NCI-H748 (cell line): ENCODE results near the gene OVCA2.

ENCODE experiments used
- DNase-seq: peaks from one replicate; lab custom pipeline; 2025; ENCODE audit not compliant: unreplicated experiment; lab: John Stamatoyannopoulos, UW

Gene OVCA2

GRCh38 chr17:2041561-2042389 is at the start of gene OVCA2:
Gene OVCA2, plus strand, starts transcription at chr17:2042022. Its CDS starts 26 bp downstream, at chr17:2042048.
- peak; percentile 99 for DNase-seq

DNA sequence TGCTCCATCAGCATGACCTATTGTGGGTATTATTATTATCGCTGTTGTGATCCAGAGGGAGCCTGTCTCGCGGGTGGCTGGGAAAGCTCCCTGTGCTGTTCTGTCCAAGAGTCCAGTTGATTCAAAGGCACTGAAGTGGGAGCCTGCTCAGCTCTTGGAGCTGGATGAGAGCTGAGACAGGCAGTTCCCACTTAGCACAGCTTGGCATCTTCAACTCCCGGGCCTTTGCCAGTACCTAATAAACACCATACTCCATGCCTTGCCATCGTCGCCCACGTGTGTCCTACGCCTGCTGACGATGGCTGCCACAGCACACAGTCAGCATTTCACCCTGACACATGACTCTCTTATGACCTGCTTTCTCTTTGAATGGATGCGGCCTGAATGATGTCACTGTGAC is 49.3 kb upstream of the OVCA2 start:
- no peak for DNase-seq

GRCh38 chr17:1994707-1995106 is 47.1 kb upstream of the OVCA2 start:
- DNase-seq = no peak

GRCh38 chr17:1995321-1995892 is 46.4 kb upstream of the OVCA2 start:
- no peak for DNase-seq

DNA sequence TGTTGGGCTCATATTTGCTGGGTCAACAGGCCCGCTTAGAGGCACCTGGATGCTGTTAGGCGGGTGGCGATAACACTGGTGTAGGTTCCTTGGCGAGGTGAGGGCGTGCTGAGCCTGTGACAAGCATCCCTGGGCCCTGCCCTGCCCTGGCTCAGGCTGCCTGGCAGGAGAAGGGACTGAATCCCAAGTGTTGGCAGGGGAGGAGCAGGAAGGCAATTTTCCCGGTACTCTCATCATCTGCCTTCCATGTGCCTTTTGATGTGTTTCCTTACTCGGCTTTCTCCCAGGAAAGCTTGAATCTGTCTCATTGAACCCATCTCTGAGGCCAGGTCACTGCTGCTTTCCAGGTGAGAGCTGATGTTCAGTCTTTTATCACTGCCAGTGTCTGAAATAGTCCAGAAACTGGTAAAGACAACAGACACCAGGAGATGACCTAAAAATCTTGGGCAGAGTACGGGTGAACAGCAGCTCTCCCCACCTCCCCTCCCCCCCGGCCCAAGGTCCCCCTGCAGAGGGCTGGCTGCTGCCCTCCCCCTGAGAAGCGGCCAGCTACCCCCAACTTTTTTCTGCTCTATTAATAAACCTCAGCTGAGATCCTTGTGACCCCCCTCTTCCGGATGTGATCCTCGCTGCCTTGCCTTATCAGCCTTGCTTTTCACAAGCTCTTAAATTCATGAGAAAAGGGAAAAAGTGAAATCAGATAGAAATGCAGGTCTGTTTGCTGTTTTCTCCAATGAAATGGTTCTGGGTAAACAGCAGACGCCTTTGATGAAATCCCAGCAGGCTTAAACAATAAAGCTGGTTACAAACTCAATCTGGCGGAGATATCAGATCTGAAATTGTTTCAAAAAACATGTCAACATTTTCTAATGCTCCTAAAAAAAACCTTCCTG is 45.7 kb upstream of the OVCA2 start:
- peak; percentile 35 for DNase-seq

DNA sequence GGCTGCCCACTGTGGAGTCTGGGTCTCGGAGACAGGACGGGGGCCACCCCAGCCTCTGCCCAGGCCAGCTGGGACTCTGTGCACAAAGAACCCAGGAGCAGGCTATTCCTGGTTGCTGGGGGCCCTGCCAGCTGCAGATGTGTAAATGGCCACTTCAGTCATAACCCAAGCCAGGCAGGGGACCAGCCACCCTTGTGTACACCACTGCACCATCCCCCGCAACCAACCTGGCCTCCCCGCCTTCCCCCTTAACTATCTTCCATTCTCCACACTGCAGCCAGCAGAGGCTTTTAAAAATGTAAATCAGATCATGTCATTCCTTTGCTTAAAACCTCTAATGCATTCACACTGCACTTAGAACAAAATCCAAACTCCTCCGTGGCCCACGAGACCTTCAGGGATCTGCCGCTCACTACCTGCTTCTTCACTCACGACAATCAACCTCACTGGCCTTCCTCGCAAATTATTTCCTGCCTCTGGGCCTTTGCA is 45.0 kb upstream of the OVCA2 start:
- no peak for DNase-seq

GRCh38 chr17:1997289-1997926 is 44.4 kb upstream of the OVCA2 start:
- DNase-seq = peak; percentile 54

DNA sequence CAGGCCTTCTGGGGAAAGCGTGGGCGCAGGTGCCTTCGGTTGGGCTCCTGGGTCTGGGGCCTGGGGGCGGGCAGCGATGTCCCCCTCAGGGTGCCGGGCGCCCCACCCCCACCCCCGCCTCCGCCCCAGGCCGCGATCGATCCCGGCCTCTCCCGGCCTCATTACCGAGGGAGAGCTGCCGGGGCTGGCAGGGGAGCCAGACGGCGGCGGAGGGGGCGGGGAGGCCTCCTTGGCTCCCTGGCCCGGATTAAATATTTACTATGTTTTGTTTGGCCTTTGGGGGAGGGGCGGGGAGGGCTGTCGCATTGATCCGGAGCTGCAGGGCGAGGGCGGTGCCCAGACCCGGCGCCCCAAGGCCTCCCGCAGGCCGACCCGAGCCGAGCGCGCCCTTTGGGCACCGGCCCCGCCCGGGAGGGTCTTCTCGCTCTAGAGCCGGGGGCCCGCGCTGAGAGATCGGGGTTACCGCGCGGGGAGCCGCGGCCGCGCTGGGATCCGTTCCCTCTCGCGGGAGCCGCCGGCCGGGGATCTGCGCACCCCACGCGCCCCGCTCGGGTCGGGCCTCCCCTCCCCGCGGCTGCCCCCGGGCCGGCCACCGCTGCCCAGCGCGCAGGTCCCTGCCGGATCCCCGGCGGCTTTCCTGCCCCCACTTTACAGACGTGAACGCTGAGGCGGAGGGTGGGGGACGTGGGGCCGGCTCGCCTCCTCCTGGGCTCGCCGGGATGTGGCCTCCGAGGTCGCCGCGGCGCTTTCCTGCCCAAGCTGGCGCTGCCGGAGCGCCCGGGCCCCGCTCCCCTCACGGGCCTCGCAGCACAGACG is 43.7 kb upstream of the OVCA2 start:
- peak; percentile 81 for DNase-seq

DNA sequence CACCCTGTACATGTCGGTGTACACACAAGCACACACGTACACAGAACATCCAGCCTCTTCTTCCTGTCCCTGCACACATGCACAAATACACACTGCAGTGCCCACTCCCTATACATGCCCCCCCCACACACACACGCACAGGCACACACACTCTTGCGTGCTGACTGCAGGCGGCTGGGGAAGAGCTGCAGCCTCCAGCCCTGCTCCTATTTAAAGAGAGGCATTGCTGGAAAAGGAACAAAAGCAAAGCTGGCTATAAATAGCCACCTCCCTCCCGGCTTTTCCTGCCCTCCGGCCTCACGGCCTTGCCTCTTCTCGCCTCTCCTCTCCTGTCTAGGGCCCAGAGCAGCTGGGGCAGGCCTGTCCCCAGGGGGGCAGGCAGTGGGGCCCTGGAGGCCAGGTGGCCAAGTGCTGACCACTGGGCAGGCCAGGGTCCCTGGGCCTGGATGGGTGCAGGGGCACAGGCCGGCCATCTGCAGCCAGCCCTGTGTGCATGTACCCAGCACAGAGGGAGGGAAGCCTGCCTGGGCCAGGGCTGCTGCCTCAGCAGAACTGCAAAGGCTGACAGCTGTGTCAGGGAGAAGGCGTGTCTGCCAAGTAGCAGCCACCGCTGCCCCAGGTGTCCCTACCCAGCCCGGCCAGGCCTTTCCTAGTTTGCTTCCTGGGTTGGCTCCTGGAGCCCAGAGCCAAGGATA is 42.1 kb upstream of the OVCA2 start:
- DNase-seq = peak; percentile 68

DNA sequence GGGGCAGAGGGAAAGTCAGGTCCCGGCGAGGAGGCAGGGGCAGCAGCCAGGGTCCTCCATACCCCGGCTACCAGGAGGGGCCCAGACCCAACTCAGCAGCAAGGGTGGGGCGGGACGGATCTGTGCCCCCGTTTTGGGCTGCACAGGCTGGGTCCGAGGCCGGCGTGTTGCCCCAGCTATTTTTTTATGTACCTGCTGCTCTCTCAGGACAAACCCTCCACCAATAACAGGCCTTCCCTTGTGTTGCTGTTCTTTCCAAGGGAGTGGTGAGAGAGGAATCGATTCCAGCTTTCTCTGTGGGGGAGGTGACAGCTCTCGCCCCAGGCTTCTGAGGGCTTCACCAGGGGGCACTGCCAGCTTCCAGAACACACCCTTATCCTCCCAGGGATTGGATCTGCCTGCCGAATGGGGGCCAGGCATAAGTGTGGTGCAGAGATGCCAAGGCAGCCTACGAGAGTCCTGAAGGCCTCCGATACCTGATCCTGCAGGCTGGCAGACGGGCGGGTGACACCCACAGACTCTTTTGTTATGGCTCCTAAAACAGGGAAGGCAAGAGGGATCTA is 39.0 kb upstream of the OVCA2 start:
- no peak for DNase-seq

- no peak for DNase-seq
Measured at GRCh38 chr17:2003525-2003924, 38.3 kb upstream of the OVCA2 start.

DNA sequence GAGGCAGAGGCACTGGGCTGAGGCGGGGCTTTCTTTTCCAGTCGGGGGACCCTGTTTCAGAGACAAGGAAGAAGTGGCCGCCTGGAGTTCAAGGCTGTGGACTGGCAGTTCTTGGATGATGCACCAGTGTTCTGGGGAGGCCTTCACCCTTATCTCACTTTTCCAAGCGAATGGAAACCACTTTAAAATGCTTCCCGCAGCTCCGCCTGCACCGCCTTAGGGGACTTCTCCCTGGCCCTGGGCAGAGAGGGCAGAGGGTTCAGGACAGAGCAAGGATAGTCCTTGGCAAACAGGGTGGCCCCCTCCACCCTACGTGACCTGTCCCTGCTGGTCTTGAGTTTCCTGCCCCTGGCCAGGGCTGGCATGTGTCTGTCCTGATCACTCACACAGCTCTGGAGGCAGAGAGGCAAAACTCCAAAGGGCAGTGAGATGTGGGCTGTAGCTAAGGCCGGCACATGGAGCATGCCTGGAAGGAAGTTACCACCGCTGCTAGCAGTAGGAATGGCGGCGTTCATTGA is 37.3 kb upstream of the OVCA2 start:
- no peak for DNase-seq

- no peak for DNase-seq
Measured at GRCh38 chr17:2008332-2009126, 33.3 kb upstream of the OVCA2 start.

GRCh38 chr17:2009737-2010136 is 32.1 kb upstream of the OVCA2 start:
- no peak for DNase-seq

DNA sequence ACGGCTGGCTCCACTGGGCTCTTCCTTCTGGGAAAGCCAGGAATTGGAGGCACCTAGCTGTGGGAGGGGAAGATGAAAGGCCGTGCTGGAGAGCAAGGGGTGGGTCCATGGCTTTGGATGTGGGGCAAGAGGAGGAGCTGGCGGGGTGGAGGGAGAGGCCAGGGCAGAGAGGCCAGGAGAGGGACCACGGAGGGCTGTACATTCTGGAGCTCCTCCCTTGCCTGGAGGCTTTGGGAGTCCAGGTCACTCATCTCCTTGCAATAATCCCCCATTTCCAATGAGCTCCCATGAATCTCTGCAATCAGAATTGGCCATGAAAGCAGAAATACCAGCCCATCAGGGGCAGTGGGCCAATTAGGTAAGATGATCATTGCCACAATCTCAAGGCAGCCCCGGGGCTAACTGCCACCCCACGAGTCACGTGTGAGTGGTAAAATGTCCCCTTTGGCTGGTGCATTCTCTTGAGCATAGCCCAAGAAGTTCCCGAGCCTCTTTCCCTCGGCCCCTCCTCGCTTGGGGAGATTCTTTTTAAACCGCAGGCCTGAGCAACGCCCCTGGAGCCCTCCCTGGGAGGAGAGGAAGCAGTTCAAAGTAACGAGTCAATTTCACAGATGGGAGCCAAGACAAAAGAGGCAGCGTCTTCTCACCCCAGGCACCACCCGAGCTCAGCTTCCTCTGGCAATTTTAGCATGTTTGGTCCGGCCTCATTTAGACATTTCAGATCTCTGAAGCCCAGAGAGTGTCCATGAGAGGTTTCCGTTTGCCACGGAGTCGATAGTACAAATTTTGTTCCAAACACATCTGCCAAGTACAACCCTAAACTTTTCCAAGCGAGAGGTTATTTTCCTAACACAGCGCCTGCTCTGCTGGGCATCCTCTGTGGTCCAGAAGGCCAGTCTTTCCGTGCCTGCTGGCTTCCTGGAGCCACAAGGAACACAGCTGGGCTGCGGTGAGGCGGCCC is 30.1 kb upstream of the OVCA2 start:
- no peak for DNase-seq

DNA sequence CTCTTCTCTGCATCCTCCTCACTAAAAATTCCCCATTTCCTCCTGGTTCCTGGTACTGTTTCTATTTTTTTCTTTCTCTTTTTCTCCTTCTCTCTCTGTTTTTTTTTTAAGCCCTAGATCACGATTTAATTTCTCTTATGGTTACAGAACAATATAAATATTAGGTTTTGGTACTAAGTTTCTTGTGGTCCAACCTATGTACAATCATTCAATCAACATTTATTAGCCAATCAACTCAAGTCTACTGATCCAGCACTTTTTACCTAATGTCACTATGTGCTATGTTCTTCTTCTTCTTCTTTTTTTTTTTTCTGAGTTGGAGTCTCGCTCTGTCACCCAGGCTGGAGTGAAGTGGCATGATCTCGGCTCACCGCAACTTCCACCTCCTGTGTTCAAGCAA is 29.3 kb upstream of the OVCA2 start:
- DNase-seq = no peak
